Measurements from ENCODE around the gene BRD1. TPM values are rescaled to one million over a fixed set of nuclear protein-coding genes. Genes with fewer than 3 reads are reported as not detected.

The BRD1 gene
- total RNA-seq, 4 donors from 2014 or later = 32.2 to 51.8 (median 41.6) TPM

- H3K9me3 ChIP-seq = no peaks in the 10 kb centered on the region
Observed at GRCh38 chr22:49845666-49846459, 18.2 kb upstream of the BRD1 start.

GRCh38 chr22:49845241-49845640 is 17.6 kb upstream of the BRD1 start:
- H3K4me1 ChIP-seq = peaks cover 16 to 20% of the 10 kb centered on the region in 2 donors
- no peaks in the 10 kb centered on the region for H3K9me3 ChIP-seq
- DNase-seq = no peak
- TF ChIP-seq POLR2A (IDR thresholded peaks at IDR 0.05) = no peak
- TF ChIP-seq, protein P1, sequence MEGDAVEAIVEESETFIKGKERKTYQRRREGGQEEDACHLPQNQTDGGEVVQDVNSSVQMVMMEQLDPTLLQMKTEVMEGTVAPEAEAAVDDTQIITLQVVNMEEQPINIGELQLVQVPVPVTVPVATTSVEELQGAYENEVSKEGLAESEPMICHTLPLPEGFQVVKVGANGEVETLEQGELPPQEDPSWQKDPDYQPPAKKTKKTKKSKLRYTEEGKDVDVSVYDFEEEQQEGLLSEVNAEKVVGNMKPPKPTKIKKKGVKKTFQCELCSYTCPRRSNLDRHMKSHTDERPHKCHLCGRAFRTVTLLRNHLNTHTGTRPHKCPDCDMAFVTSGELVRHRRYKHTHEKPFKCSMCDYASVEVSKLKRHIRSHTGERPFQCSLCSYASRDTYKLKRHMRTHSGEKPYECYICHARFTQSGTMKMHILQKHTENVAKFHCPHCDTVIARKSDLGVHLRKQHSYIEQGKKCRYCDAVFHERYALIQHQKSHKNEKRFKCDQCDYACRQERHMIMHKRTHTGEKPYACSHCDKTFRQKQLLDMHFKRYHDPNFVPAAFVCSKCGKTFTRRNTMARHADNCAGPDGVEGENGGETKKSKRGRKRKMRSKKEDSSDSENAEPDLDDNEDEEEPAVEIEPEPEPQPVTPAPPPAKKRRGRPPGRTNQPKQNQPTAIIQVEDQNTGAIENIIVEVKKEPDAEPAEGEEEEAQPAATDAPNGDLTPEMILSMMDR (IDR thresholded peaks at IDR 0.05) = no peak
- WGBS, 2 donors = 88 to 93% methylated on average over 10 to 12 of the region's 16 CpGs
- H3K27ac ChIP-seq = no peak overlapping the region
- intact Hi-C loops (cut with DNase I) = loop anchor here (10.0 kb wide), 1 partner anchor 50 kb away; no protein-coding TSS in a partner anchor
- no peak overlapping the region for H3K4me3 ChIP-seq (replicated peaks in 1 of 3)
- H3K36me3 ChIP-seq = no peaks in the 10 kb centered on the region
- peaks cover 18% of the 10 kb centered on the region for H3K27me3 ChIP-seq

More at GRCh38 chr22:49845666-49846459, 18.2 kb upstream of the BRD1 start:
- H3K27ac ChIP-seq = no peak overlapping the region
- H3K4me1 ChIP-seq = peaks cover 16 to 20% of the 10 kb centered on the region in 2 donors
- 78 to 81% methylated on average over 17 to 19 of the region's 19 CpGs for WGBS, 2 donors
- no peak for TF ChIP-seq POLR2A (IDR thresholded peaks at IDR 0.05)
- TF ChIP-seq, protein P1 (IDR thresholded peaks at IDR 0.05) = no peak
- no peak overlapping the region for H3K4me3 ChIP-seq (replicated peaks in 1 of 3)
- intact Hi-C loops (cut with DNase I) = loop anchor here (10.0 kb wide), 1 partner anchor 51 kb away; no protein-coding TSS in a partner anchor
- peaks cover 18% of the 10 kb centered on the region for H3K27me3 ChIP-seq
- DNase-seq = no peak
- no peaks in the 10 kb centered on the region for H3K36me3 ChIP-seq

GRCh38 chr22:49838771-49839717 is 11.4 kb upstream of the BRD1 start:
- Histone ChIP-seq H3K36me3 (no peaks in the 10 kb centered on the region), H3K27me3 (no peaks in the 10 kb centered on the region), H3K9me3 (no peaks in the 10 kb centered on the region), H3K27ac (no peak overlapping the region), H3K4me3 (replicated peaks in 1 of 3) (no peak overlapping the region), H3K4me1 (no peaks in the 10 kb centered on the region)
- DNase-seq = no peak
- TF ChIP-seq, protein P1 (IDR thresholded peaks at IDR 0.05) = no peak
- no peak for TF ChIP-seq POLR2A (IDR thresholded peaks at IDR 0.05)
- intact Hi-C loops (cut with DNase I) = no loop called here
- 66 to 74% methylated on average over 27 to 29 of the region's 29 CpGs for WGBS, 2 donors

- H3K36me3 ChIP-seq = no peaks in the 10 kb centered on the region
- H3K9me3 ChIP-seq = no peaks in the 10 kb centered on the region
- H3K4me1 ChIP-seq = no peaks in the 10 kb centered on the region
- DNase-seq = no peak
- 84 to 88% methylated on average over 11 of the region's 11 CpGs for WGBS, 2 donors
- no peaks in the 10 kb centered on the region for H3K27me3 ChIP-seq
- intact Hi-C loops (cut with DNase I) = no loop called here
- no peak for TF ChIP-seq POLR2A (IDR thresholded peaks at IDR 0.05)
- TF ChIP-seq, protein P1 (IDR thresholded peaks at IDR 0.05) = no peak
- H3K27ac ChIP-seq = no peak overlapping the region
- H3K4me3 ChIP-seq (replicated peaks in 1 of 3) = no peak overlapping the region
Observed at GRCh38 chr22:49833340-49834007, 5.8 kb upstream of the BRD1 start.
